ENCODE data around the gene DRC7. TPM values are rescaled to one million over a fixed set of nuclear protein-coding genes. Genes with fewer than 3 reads are reported as not detected.
"Not testable (repeated sequence)": the region's sequence is repeated elsewhere in the genome, so short reads cannot be mapped to it uniquely, and the experiment has no call there.

DRC7 gene
- total and polyA plus RNA-seq, 2 donors from 2014 or later: 1.8 to 3.2 TPM

DNA sequence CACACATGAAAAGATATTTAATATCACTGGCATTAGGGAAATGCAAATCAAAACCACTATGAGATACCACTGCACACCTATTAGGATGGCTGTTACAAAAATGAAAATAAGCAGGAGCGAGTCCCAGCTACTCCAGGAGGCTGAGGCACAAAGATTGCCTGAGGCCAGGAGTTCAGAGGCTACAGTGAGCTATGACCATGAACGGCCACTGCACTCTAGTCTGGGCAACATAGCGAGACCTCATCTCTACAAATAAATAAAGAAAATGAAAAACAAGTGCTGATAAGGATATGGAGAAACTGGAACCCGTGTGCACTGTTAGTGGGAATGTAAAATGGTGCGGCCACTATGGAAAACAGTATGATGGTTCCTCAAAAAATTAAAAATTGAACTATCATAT, 84.1 kb downstream of the DRC7 start:
- H3K27me3 ChIP-seq (ENCODE audit: control insufficient read depth, insufficient read depth, low read length): no peaks in the 10 kb centered on the region
- H3K4me3 ChIP-seq (ENCODE audit: low read length in 3 of 3): no peak overlapping the region
- H3K9ac ChIP-seq (ENCODE audit: low read length in 3 of 3): no peak overlapping the region
- peaks cover 0 to 42% (median 10%) of the 10 kb centered on the region in 3 donors for H3K36me3 ChIP-seq (ENCODE audit: control insufficient read depth in 2 of 3, insufficient read depth in 3 of 3, low read length in 3 of 3)
- intact Hi-C loops (cut with DNase I): no loop called here
- no peak overlapping the region for H3K27ac ChIP-seq (ENCODE audit: low read depth in 2 of 2, low read length in 2 of 2)
- TF ChIP-seq, protein P1, sequence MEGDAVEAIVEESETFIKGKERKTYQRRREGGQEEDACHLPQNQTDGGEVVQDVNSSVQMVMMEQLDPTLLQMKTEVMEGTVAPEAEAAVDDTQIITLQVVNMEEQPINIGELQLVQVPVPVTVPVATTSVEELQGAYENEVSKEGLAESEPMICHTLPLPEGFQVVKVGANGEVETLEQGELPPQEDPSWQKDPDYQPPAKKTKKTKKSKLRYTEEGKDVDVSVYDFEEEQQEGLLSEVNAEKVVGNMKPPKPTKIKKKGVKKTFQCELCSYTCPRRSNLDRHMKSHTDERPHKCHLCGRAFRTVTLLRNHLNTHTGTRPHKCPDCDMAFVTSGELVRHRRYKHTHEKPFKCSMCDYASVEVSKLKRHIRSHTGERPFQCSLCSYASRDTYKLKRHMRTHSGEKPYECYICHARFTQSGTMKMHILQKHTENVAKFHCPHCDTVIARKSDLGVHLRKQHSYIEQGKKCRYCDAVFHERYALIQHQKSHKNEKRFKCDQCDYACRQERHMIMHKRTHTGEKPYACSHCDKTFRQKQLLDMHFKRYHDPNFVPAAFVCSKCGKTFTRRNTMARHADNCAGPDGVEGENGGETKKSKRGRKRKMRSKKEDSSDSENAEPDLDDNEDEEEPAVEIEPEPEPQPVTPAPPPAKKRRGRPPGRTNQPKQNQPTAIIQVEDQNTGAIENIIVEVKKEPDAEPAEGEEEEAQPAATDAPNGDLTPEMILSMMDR (IDR thresholded peaks at IDR 0.05; ENCODE audit: borderline replicate concordance, extremely low read depth, insufficient read depth): no peak
- FAIRE-seq (no peak), DNase-seq (no peak)
- no peaks in the 10 kb centered on the region for H3K9me3 ChIP-seq (ENCODE audit: control insufficient read depth in 2 of 3, insufficient read depth in 1 of 3, low read length in 3 of 3)
- peaks cover 0 to 14% (median 4%) of the 10 kb centered on the region in 3 donors for H3K4me1 ChIP-seq (ENCODE audit: control insufficient read depth in 2 of 3, insufficient read depth in 2 of 3, low read depth in 1 of 3, low read length in 3 of 3)

DNA sequence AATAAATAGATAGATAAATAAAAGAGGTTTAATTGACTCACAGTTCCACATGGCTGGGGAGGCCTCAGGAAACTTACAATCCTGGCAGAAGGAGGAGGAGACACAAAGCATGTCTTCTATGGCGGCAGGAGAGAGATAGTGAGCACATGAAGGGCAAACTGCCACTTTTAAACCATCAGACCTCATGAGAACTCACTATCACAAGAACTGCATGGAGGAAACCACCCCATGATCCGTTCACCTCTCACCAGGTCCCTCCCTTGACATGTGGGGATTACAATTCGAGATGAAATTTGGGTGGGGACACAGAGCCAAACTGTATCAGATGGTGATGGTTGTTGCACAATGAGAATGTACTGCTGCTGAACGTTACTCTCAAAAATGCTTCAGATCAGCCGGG, 85.2 kb downstream of the DRC7 start:
- intact Hi-C loops (cut with DNase I); H3K27me3 ChIP-seq (ENCODE audit: control insufficient read depth, insufficient read depth, low read length); H3K4me3 ChIP-seq (ENCODE audit: low read length in 3 of 3); FAIRE-seq; H3K9me3 ChIP-seq (ENCODE audit: control insufficient read depth in 2 of 3, insufficient read depth in 1 of 3, low read length in 3 of 3); H3K27ac ChIP-seq (ENCODE audit: low read depth in 2 of 2, low read length in 2 of 2); H3K9ac ChIP-seq (ENCODE audit: low read length in 3 of 3): not testable (repeated sequence)
- Histone ChIP-seq H3K4me1 (ENCODE audit: control insufficient read depth in 2 of 3, insufficient read depth in 2 of 3, low read depth in 1 of 3, low read length in 3 of 3) (peaks cover 0 to 14% (median 4%) of the 10 kb centered on the region in 3 donors), H3K36me3 (ENCODE audit: control insufficient read depth in 2 of 3, insufficient read depth in 3 of 3, low read length in 3 of 3) (peaks cover 0 to 49% (median 16%) of the 10 kb centered on the region in 3 donors)
- peak in 1 of 5 donors; percentile 30 for DNase-seq

DNA sequence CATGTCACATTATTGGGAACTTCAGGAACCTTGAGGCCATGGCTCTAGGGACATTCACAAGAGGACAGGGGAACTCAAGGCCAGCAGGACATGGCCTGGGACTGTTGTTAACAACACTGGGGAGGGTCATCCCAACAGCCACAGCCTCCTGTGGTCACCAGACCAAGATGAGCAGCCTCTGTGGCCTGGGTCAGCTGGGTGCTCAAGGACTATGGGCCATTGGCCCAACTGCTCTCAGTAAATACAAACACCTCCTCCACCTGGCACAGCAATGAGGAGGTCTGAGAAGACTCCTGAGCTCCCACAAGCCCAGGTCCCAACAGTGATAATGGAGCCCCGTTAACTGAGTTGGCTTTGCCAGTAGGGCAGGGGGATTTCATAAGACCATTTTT, 86.7 kb downstream of the DRC7 start:
- intact Hi-C loops (cut with DNase I): no loop called here
- H3K36me3 ChIP-seq (ENCODE audit: control insufficient read depth in 2 of 3, insufficient read depth in 3 of 3, low read length in 3 of 3): peaks cover 0 to 50% (median 18%) of the 10 kb centered on the region in 3 donors
- FAIRE-seq (no peak), DNase-seq (peak in 1 of 5 donors; percentile 36)
- no peaks in the 10 kb centered on the region for H3K27me3 ChIP-seq (ENCODE audit: control insufficient read depth, insufficient read depth, low read length)
- H3K4me3 ChIP-seq (ENCODE audit: low read length in 3 of 3): no peak overlapping the region
- no peak overlapping the region for H3K9ac ChIP-seq (ENCODE audit: low read length in 3 of 3)
- TF ChIP-seq, protein P1 (IDR thresholded peaks at IDR 0.05; ENCODE audit: borderline replicate concordance, extremely low read depth, insufficient read depth): no peak
- H3K9me3 ChIP-seq (ENCODE audit: control insufficient read depth in 2 of 3, insufficient read depth in 1 of 3, low read length in 3 of 3): no peaks in the 10 kb centered on the region
- no peak overlapping the region for H3K27ac ChIP-seq (ENCODE audit: low read depth in 2 of 2, low read length in 2 of 2)
- H3K4me1 ChIP-seq (ENCODE audit: control insufficient read depth in 2 of 3, insufficient read depth in 2 of 3, low read depth in 1 of 3, low read length in 3 of 3): peaks cover 0 to 18% (median 8%) of the 10 kb centered on the region in 3 donors

Small RNA genes lying within 50 kb of the gene (microRNA-seq; reads per million reads assigned to microRNA genes)
- gene MIR6772: not detected

Other genes with a start within 250 kb of the DRC7 start
- gene CIAPIN1, start 247.4 kb upstream of the DRC7 start, total RNA-seq: 53.6 TPM
- 56.3 TPM for gene CIAPIN1, start 247.4 kb upstream of the DRC7 start, polyA plus RNA-seq (ENCODE audit: insufficient read depth, low read depth, low replicate concordance)
- gene COQ9, start 247.3 kb upstream of the DRC7 start, total RNA-seq: 78.0 TPM
- 200 TPM for gene COQ9, start 247.3 kb upstream of the DRC7 start, polyA plus RNA-seq (ENCODE audit: insufficient read depth, low read depth, low replicate concordance)
- gene POLR2C, start 232.1 kb upstream of the DRC7 start, total RNA-seq: 58.9 TPM
- 68.9 TPM for gene POLR2C, start 232.1 kb upstream of the DRC7 start, polyA plus RNA-seq (ENCODE audit: insufficient read depth, low read depth, low replicate concordance)
- 63.7 TPM for gene DOK4, start 208.3 kb upstream of the DRC7 start, total RNA-seq
- gene DOK4, start 208.3 kb upstream of the DRC7 start, polyA plus RNA-seq (ENCODE audit: insufficient read depth, low read depth, low replicate concordance): 57.2 TPM
- 11.9 TPM for gene CCDC102A, start 158.2 kb upstream of the DRC7 start, total RNA-seq
- 5.7 TPM for gene CCDC102A, start 158.2 kb upstream of the DRC7 start, polyA plus RNA-seq (ENCODE audit: insufficient read depth, low read depth, low replicate concordance)
- gene ADGRG5, start 152.2 kb upstream of the DRC7 start, total RNA-seq: 2.2 TPM
- gene ADGRG5, start 152.2 kb upstream of the DRC7 start, polyA plus RNA-seq (ENCODE audit: insufficient read depth, low read depth, low replicate concordance): 0.15 TPM
- 351 TPM for gene ADGRG1, start 66.2 kb upstream of the DRC7 start, total RNA-seq
- gene ADGRG1, start 66.2 kb upstream of the DRC7 start, polyA plus RNA-seq (ENCODE audit: insufficient read depth, low read depth, low replicate concordance): 188 TPM
- 1.8 TPM for gene ADGRG3, start 26.5 kb upstream of the DRC7 start, total RNA-seq
- gene ADGRG3, start 26.5 kb upstream of the DRC7 start, polyA plus RNA-seq (ENCODE audit: insufficient read depth, low read depth, low replicate concordance): 0.17 TPM
- gene KATNB1, start 41.0 kb downstream of the DRC7 start, total RNA-seq: 14.5 TPM
- gene KATNB1, start 41.0 kb downstream of the DRC7 start, polyA plus RNA-seq (ENCODE audit: insufficient read depth, low read depth, low replicate concordance): 13.9 TPM
- 109 TPM for gene KIFC3, start 107.7 kb downstream of the DRC7 start, total RNA-seq
- gene KIFC3, start 107.7 kb downstream of the DRC7 start, polyA plus RNA-seq (ENCODE audit: insufficient read depth, low read depth, low replicate concordance): 74.9 TPM

Measured in kidney (tissue), 14 donors.